ENCODE results near the gene MUC6.

The MUC6 gene

GRCh38 chr11:965206-965775 lies 71.2 kb downstream of the MUC6 start:
- no peak for DNase-seq (ENCODE audit: low read depth)

DNA sequence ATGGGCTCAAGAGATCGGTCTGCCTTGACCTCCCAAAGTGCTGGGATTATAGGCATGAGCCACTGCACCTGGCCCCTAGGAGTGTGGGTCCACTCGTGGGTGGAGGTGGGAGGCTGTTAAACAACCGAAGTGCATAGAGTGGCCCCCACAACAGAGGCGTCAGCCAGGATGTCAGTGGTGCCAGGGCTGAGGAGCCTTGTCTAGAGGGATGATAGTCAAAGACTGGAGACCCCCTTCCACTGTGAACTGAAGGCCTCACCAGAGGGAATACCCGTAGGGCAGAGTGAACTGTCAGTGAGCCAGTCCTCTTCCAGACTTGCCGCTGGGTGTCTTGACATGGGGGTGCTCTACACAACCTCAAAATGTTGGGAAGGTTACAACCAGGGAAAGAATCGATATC lies 72.7 kb downstream of the MUC6 start:
- no peak for DNase-seq (ENCODE audit: low read depth)

Measured in activated T-helper 9 cell treated with anti-CD3 and anti-CD28 coated beads, Interleukin-2, amount 50 U/mL, for 16 hours (primary cell).